ENCODE measurements around the gene TMOD1.

DNA sequence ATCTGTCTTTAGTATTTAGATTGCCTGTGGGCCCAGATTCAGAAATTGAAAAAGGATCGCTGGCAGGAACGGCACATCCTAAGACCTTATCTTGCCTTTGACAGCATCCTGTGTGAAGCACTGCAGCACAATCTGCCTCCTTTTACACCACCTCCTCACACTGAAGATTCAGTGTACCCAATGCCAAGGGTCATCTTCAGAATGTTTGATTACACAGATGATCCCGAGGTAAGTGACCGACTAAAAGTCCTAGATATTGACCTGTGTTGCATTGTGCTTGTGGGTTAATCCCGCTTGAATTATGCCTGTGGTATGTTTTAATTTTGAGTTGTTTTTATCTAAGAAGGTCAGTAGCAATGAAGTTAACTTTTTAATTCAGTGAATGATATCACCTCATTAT lies 146.5 kb downstream of the TMOD1 start:
- TF ChIP-seq, protein P1, sequence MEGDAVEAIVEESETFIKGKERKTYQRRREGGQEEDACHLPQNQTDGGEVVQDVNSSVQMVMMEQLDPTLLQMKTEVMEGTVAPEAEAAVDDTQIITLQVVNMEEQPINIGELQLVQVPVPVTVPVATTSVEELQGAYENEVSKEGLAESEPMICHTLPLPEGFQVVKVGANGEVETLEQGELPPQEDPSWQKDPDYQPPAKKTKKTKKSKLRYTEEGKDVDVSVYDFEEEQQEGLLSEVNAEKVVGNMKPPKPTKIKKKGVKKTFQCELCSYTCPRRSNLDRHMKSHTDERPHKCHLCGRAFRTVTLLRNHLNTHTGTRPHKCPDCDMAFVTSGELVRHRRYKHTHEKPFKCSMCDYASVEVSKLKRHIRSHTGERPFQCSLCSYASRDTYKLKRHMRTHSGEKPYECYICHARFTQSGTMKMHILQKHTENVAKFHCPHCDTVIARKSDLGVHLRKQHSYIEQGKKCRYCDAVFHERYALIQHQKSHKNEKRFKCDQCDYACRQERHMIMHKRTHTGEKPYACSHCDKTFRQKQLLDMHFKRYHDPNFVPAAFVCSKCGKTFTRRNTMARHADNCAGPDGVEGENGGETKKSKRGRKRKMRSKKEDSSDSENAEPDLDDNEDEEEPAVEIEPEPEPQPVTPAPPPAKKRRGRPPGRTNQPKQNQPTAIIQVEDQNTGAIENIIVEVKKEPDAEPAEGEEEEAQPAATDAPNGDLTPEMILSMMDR (IDR thresholded peaks at IDR 0.05; ENCODE audit: low read depth, low read length): no peak
- TF ChIP-seq EZH2phosphoT487 (IDR thresholded peaks at IDR 0.05; ENCODE audit: low read depth): no peak

All from OCI-LY3 (cell line).